T1000 (cell line): ENCODE results near the gene CCDC13.

Source experiments
- DNase-seq: peaks from one replicate; lab custom pipeline; 2025; ENCODE audit warnings: mixed read lengths; lab: John Stamatoyannopoulos, UW

Gene CCDC13

GRCh38 chr3:42796332-42796885 is 23.4 kb upstream of the CCDC13 start:
- DNase-seq, result no peak

- no peak for DNase-seq
Measured at GRCh38 chr3:42795621-42796181, 22.6 kb upstream of the CCDC13 start.

GRCh38 chr3:42790714-42791229 is 17.7 kb upstream of the CCDC13 start:
- no peak for DNase-seq

GRCh38 chr3:42786631-42787030 is 13.6 kb upstream of the CCDC13 start:
- no peak for DNase-seq

- DNase-seq, result no peak
Measured at GRCh38 chr3:42786212-42786611, 13.2 kb upstream of the CCDC13 start.

- peak; percentile 25 for DNase-seq
Measured at GRCh38 chr3:42780892-42781700, 8.0 kb upstream of the CCDC13 start.

GRCh38 chr3:42780398-42780797 is 7.3 kb upstream of the CCDC13 start:
- DNase-seq, result no peak

- DNase-seq, result no peak
Measured at GRCh38 chr3:42778644-42779043, 5.6 kb upstream of the CCDC13 start.

GRCh38 chr3:42773409-42773751 is 327 bp upstream of the CCDC13 start:
- DNase-seq, result no peak

GRCh38 chr3:42771271-42771670 is 1.8 kb downstream of the CCDC13 start:
- no peak for DNase-seq

- no peak for DNase-seq
Measured at GRCh38 chr3:42769477-42770131, 3.4 kb downstream of the CCDC13 start.

GRCh38 chr3:42764561-42765295 is 8.3 kb downstream of the CCDC13 start:
- DNase-seq, result no peak

GRCh38 chr3:42764115-42764514 is 8.9 kb downstream of the CCDC13 start:
- no peak for DNase-seq

- DNase-seq, result no peak
Measured at GRCh38 chr3:42763021-42763420, 10.0 kb downstream of the CCDC13 start.

GRCh38 chr3:42762046-42762724 is 10.9 kb downstream of the CCDC13 start:
- DNase-seq, result no peak

- DNase-seq, result no peak
Measured at GRCh38 chr3:42758126-42758525, 14.9 kb downstream of the CCDC13 start.

GRCh38 chr3:42756681-42757213 is 16.3 kb downstream of the CCDC13 start:
- no peak for DNase-seq

- no peak for DNase-seq
Measured at GRCh38 chr3:42755681-42756578, 17.1 kb downstream of the CCDC13 start.

GRCh38 chr3:42753757-42754156 is 19.3 kb downstream of the CCDC13 start:
- DNase-seq, result no peak

GRCh38 chr3:42752961-42753360 is 20.1 kb downstream of the CCDC13 start:
- no peak for DNase-seq
